ENCODE measurements around the gene VPS35L.

DNA sequence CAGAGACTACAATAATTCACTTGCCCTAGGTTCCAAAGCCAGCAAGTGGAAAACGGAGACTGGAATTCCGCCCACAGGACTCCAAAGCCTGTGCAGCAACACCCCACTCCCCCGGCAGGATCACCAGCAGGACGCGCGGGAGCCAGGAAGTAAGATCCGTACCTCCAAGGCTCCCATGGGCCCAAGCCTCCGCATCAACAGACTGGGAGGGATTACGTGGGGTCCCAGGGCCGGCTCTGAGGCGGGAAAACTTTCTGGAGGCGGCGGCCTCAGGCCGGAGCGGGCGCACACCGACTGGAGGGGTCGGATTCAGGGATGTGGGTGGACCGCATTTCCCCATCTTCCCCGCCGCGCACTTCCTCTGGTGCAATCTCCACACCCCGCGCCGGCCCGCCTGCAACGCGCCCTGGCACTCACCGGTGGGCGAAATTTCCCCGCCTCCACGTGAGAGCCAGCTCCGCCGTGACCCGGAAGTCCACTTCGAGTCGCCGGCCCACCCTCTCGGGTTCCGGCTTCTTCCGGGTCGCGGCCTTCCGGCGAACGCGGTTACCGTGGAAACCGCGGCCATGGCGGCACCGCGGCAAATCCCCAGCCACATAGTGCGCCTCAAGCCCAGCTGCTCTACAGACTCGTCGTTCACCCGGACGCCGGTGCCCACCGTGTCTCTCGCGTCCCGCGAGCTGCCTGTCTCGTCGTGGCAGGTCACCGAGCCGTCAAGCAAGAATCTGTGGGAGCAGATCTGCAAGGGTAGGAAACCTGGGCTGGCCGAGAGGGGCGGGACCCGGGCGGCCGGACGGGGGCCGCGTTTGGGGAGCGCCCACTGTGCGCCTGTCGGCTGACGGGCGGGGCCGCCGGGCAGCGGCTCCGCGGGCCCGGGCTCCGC, 162.5 kb downstream of the VPS35L start, which contains the start of the genes IQCK and KNOP1:
- TF ChIP-seq EZH2 (IDR thresholded peaks at IDR 0.05; ENCODE audit: low read depth, unreplicated experiment) (no peak), EZH2phosphoT487 (IDR thresholded peaks at IDR 0.05; ENCODE audit: unreplicated experiment) (no peak), POLR2AphosphoS5 (IDR thresholded peaks at IDR 0.05; ENCODE audit: low read depth) (peak; percentile 87), CREB1 (CRISPR knock-in tag; IDR thresholded peaks at IDR 0.05; ENCODE audit: low read depth) (no peak)
- TF ChIP-seq, protein P1, sequence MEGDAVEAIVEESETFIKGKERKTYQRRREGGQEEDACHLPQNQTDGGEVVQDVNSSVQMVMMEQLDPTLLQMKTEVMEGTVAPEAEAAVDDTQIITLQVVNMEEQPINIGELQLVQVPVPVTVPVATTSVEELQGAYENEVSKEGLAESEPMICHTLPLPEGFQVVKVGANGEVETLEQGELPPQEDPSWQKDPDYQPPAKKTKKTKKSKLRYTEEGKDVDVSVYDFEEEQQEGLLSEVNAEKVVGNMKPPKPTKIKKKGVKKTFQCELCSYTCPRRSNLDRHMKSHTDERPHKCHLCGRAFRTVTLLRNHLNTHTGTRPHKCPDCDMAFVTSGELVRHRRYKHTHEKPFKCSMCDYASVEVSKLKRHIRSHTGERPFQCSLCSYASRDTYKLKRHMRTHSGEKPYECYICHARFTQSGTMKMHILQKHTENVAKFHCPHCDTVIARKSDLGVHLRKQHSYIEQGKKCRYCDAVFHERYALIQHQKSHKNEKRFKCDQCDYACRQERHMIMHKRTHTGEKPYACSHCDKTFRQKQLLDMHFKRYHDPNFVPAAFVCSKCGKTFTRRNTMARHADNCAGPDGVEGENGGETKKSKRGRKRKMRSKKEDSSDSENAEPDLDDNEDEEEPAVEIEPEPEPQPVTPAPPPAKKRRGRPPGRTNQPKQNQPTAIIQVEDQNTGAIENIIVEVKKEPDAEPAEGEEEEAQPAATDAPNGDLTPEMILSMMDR (conservative IDR thresholded peaks at IDR 0.05; ENCODE audit: low read depth in 2 of 2), result no peak
- TF ChIP-seq, protein P2, sequence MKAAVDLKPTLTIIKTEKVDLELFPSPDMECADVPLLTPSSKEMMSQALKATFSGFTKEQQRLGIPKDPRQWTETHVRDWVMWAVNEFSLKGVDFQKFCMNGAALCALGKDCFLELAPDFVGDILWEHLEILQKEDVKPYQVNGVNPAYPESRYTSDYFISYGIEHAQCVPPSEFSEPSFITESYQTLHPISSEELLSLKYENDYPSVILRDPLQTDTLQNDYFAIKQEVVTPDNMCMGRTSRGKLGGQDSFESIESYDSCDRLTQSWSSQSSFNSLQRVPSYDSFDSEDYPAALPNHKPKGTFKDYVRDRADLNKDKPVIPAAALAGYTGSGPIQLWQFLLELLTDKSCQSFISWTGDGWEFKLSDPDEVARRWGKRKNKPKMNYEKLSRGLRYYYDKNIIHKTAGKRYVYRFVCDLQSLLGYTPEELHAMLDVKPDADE (IDR thresholded peaks at IDR 0.05), result peak; percentile 77
